ENCODE results near the gene COL28A1.
"Not testable (repeated sequence)": the region's sequence is repeated elsewhere in the genome, so short reads cannot be mapped to it uniquely, and the experiment has no call there.

Gene COL28A1

DNA sequence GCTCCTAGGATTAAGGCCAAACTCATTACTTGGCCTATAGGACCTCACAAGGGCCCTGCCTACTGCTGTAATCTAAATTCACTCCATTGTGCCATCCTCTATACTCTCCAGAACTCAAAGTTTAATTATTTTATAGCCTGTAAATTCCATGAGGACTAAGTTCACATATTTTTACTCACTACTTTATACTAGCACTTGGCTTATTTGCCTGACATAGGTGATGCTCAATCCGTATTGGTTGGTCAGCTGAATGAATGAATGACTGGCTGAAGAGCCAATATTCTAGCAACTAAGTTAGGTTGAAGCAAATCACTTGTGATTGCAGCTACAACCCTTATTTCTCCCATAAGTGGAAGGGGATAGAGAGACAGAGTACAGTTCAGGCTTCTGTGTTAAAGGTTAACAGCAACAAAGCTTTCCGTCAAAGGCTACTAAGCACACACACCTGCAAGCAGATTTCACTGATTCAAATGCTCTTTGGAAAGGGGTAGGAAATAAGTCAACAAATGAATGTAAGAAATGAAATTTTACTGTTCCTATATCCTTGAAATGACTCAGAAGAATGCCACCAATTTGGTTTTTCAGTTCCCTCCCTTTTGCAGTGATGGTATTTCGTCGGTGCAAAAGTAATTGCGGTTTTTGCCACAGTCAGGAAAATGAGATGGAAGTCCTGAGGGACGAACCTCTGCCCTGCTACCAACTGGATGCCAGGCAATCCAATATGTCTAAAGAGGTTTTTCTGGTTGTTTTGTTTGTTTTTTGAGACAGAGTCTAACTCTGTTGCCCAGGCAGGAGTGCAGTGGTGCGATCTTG lies 120.7 kb downstream of the COL28A1 start:
- Mint-ChIP-seq H3K4me1 (ENCODE audit: low read depth) (peaks cover 5% of the 10 kb centered on the region), H3K36me3 (peaks cover 2% of the 10 kb centered on the region), H3K9me3 (ENCODE audit: low read depth) (no peaks in the 10 kb centered on the region), H3K27ac (no peak overlapping the region), H3K4me3 (no peak overlapping the region), H3K27me3 (no peaks in the 10 kb centered on the region)

DNA sequence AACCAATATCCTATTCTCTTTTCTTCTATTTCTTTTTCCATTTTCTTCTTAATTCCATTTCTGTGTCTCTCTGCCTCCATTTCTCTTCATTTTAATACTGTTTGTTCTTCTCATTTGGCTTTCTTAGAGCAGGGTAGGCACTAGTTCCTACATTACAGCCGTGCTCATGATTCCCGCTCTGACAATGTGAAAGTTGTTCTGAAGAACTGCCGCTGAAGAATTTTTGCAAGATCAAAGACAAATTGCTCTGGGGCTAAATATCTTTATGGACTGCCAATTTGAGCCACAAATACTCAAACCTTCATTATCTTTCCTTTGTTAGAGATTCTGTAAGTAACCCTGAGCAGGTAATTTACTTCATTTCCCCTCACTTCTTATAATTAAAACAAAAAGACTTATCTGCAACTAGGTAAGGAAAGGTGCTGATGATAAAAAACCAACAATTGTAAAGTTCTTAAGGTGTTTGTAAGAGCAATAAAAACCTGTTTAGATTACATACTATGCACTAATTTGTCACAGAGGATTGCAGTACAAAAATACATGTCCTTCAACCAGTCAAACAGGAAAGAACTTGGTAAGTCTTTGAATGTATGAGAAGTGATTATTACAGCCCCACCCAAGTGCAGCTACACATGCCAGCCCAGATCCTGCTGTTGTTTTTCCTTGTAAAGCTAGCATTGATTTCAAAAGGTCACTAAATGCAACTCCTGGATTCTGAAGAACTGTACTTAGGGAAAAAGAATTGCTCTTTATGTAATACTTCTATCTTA lies 127.5 kb downstream of the COL28A1 start:
- Mint-ChIP-seq H3K36me3 (peaks cover 4% of the 10 kb centered on the region), H3K4me1 (ENCODE audit: low read depth) (peaks cover 7% of the 10 kb centered on the region), H3K27me3 (peaks cover 1% of the 10 kb centered on the region), H3K4me3 (no peak overlapping the region), H3K27ac (no peak overlapping the region), H3K9me3 (ENCODE audit: low read depth) (no peaks in the 10 kb centered on the region)

DNA sequence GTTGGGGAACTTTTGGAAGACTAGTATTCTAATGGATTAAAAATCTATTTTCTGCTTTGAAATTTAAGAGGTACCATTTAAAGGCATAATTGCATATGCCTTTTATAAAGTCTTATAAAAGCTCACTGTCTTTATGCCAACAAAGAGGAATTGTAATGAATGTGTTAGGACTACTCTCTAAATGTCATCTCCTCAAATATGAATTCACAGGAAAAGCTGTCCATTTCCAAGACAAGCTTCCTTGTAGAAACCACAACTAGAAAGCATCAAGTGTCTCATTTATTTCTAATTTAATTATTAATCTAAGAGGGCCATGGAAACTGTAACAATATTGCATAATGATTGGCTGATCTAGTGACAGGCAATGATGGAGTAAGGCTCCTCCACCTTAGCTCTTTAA lies 130.2 kb downstream of the COL28A1 start:
- Mint-ChIP-seq H3K4me3 (no peak overlapping the region), H3K4me1 (ENCODE audit: low read depth) (peaks cover 7% of the 10 kb centered on the region), H3K9me3 (ENCODE audit: low read depth) (no peaks in the 10 kb centered on the region), H3K36me3 (peaks cover 8% of the 10 kb centered on the region), H3K27me3 (peaks cover 1% of the 10 kb centered on the region), H3K27ac (no peak overlapping the region)

DNA sequence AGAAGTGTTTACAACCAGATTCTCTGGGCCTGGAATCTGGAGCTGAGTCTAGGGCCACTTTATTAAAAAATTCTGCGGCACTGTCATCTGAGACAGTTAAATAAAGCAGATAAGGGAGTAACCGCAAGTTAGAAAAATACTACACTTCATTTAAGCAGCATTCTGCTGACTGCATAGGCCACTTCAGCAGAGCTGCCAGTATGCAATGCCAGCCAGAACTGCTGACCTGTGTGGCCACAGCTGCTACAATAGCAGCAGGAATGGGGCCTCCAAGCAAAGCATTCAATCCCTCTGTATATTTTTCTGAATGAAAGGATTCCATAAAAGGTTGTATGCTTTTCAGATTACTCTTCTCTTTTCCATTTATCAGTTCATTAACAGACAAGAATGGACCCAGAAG lies 136.0 kb downstream of the COL28A1 start:
- Mint-ChIP-seq H3K27me3 (peaks cover 1% of the 10 kb centered on the region), H3K36me3 (peaks cover 5% of the 10 kb centered on the region), H3K9me3 (ENCODE audit: low read depth) (no peaks in the 10 kb centered on the region), H3K27ac (no peak overlapping the region), H3K4me1 (ENCODE audit: low read depth) (no peaks in the 10 kb centered on the region), H3K4me3 (no peak overlapping the region)

DNA sequence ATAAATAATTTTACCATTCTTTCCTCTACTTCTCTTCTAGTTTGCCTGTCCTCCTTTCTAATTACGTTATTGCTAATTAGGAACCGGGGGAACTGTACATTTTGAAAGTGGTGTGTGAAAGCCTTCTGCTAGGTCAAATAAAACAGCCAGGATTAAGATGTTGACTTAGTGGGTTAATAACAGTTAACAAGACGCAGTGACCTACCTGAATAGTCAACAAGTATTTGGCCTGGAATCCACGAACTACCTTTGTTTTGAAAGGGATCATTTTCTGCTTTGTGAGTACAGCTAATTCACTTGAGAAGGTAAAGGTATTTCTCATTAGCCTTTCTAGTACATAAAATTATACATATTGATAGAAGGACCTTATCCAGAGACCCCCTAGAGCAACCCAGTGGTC lies 139.9 kb downstream of the COL28A1 start:
- no peak overlapping the region for H3K4me3 Mint-ChIP-seq

DNA sequence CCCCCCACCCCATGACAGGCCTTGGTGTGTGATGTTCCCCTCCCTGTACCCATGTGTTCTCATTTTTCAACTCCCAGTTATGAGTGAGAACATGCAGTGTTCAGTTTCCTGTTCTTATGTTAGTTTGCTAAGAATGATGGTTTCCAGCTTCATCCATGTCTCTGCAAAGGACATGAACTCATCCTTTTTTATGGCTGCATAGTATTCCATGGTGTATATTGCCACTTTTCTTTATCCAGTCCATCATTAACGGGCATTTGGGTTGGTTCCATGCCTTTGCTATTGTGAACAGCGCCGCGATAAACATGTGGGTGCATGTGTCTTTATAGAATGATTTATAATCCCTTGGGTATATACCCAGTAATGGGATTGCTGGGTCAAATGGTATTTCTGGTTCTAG lies 147.5 kb downstream of the COL28A1 start:
- H3K27me3 Mint-ChIP-seq; H3K4me1 Mint-ChIP-seq (ENCODE audit: low read depth); H3K9me3 Mint-ChIP-seq (ENCODE audit: low read depth); H3K27ac Mint-ChIP-seq; H3K4me3 Mint-ChIP-seq: not testable (repeated sequence)
- H3K36me3 Mint-ChIP-seq = peaks cover 20% of the 10 kb centered on the region

More for the DNA sequence above, 139.9 kb downstream of the COL28A1 start:
- Mint-ChIP-seq H3K9me3 (ENCODE audit: low read depth) (peaks cover 9% of the 10 kb centered on the region), H3K4me1 (ENCODE audit: low read depth) (no peaks in the 10 kb centered on the region), H3K27me3 (no peaks in the 10 kb centered on the region), H3K36me3 (peaks cover 13% of the 10 kb centered on the region), H3K27ac (no peak overlapping the region)

DNA sequence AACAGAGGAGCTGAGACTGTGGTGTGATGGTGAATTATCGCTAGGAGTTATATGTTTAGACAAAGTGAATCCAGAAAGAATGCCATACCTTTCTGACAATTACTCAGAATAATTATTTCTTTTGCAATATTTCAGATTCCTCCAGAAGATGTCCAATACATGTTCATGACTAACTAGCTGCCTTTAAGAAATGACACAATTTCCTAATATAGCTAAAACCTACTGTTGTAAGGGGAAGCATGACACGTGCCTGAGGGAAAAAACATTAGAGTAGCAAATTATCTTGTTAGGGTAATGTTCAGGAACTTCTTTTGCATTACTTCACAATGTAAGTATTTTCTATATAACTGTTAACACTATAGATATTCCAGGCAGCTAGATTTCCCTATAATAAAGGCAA lies 150.3 kb downstream of the COL28A1 start:
- Mint-ChIP-seq H3K36me3 (peaks cover 6% of the 10 kb centered on the region), H3K27ac (no peak overlapping the region), H3K27me3 (no peaks in the 10 kb centered on the region), H3K4me1 (ENCODE audit: low read depth) (no peaks in the 10 kb centered on the region), H3K9me3 (ENCODE audit: low read depth) (no peaks in the 10 kb centered on the region), H3K4me3 (no peak overlapping the region)

DNA sequence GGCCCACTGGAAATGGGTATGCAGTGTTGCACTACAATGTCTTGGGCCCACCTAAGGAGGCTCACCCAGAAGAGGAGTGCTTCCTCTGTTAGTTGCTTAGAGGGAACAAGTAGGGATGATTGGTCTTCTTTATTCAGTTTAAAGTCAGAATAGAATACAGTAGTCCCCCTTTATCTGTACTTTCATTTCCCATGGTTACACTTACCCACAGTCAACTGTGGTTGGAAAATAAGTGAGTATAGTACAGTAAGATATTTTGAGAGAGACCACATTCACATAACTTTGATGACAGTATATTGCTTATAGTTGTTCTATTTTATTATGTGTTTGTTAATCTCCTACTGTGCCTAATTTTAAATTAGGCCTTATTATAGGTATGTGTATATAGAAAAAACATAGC lies 151.4 kb downstream of the COL28A1 start:
- no peaks in the 10 kb centered on the region for H3K36me3 Mint-ChIP-seq
- H3K9me3 Mint-ChIP-seq (ENCODE audit: low read depth) = no peaks in the 10 kb centered on the region
- no peaks in the 10 kb centered on the region for H3K27me3 Mint-ChIP-seq
- no peak overlapping the region for H3K4me3 Mint-ChIP-seq
- H3K27ac Mint-ChIP-seq = no peak overlapping the region
- no peaks in the 10 kb centered on the region for H3K4me1 Mint-ChIP-seq (ENCODE audit: low read depth)

DNA sequence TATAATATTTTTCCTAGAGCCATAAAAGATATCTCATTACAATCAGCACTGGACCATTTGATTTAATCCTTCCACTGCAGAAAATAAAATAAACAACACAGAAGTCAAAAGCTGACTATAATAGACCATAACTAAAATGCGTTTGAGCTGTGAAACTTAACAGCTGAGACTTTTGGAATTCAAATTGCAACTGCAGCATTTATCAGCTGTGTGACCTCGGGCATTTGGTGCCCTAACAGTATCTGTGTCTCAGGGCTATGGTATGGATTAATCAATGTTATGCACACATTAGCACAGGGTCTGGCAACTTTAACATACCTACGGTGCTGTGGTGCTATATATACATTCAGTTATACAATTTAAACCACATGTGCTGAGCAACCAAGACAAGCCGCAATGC lies 160.1 kb downstream of the COL28A1 start:
- Mint-ChIP-seq H3K27me3 (no peaks in the 10 kb centered on the region), H3K27ac (no peak overlapping the region), H3K4me1 (ENCODE audit: low read depth) (no peaks in the 10 kb centered on the region)

DNA sequence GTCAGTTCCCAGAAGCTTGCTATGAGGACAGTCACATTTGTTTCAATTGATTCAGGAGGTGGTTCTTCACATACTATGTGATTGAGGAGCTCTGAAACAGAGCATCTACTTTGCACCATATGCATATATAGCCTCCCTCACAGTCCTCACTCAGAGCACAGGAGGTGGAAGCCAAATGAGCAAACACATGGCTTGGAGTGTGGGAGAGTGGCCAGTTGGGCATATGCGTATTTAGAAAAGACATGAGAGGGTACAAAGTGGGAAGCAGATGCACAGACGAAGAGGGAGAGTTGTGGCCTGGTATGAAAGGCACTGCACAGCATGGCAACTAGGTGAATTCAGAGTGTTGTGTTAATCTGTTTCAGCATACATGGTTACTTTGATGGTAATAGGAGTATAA lies 165.6 kb downstream of the COL28A1 start:
- Mint-ChIP-seq H3K4me1 (ENCODE audit: low read depth) (no peaks in the 10 kb centered on the region), H3K4me3 (no peak overlapping the region), H3K36me3 (no peaks in the 10 kb centered on the region), H3K27me3 (no peaks in the 10 kb centered on the region), H3K9me3 (ENCODE audit: low read depth) (no peaks in the 10 kb centered on the region), H3K27ac (no peak overlapping the region)

More for the DNA sequence above, 160.1 kb downstream of the COL28A1 start:
- H3K36me3 Mint-ChIP-seq = no peaks in the 10 kb centered on the region
- H3K9me3 Mint-ChIP-seq (ENCODE audit: low read depth) = no peaks in the 10 kb centered on the region
- no peak overlapping the region for H3K4me3 Mint-ChIP-seq

DNA sequence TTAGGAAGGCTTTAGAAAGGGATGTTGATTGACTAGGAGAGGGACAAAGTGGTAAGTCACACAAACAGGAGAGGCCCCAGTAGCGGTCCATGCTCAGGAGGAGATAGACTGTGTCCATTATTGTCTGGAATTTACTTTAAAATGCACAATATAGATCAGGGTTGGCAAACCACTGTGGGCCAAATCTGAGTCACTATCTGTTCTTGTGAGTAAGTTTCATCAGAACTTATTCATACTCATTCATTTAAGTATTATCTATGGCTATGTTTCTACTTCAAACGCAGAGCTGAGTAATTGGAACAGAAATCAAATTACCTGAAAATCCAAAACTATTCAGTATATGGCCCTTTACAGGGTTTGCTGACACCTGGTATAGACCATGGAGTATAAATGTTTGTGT lies 166.5 kb downstream of the COL28A1 start:
- Mint-ChIP-seq H3K4me1 (ENCODE audit: low read depth) (no peaks in the 10 kb centered on the region), H3K36me3 (no peaks in the 10 kb centered on the region), H3K9me3 (ENCODE audit: low read depth) (no peaks in the 10 kb centered on the region), H3K27me3 (no peaks in the 10 kb centered on the region), H3K27ac (no peak overlapping the region), H3K4me3 (no peak overlapping the region)

DNA sequence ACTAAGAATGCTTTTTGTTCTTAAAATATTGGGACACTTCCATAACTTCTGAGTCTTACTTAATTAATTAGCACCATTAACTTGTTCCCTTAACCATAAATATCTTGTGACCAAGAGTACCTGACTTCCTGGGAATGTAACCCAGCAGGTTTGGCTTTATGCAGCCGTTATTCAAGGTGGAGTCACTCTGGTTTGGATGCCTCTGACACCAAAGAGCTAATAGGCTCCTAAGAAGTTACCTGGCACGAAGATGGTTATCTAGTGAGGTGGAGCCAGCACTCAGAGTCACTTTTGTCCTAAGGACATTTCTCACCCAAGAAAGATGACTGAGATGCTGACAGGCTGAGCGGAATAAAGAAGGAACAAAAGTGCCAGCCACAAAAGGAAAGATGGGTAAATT lies 181.0 kb downstream of the COL28A1 start:
- no peaks in the 10 kb centered on the region for H3K4me1 Mint-ChIP-seq (ENCODE audit: low read depth)
- H3K36me3 Mint-ChIP-seq = peaks cover 3% of the 10 kb centered on the region
- H3K9me3 Mint-ChIP-seq (ENCODE audit: low read depth) = no peaks in the 10 kb centered on the region
- H3K4me3 Mint-ChIP-seq = no peak overlapping the region
- H3K27ac Mint-ChIP-seq = no peak overlapping the region
- H3K27me3 Mint-ChIP-seq = peaks cover 2% of the 10 kb centered on the region

DNA sequence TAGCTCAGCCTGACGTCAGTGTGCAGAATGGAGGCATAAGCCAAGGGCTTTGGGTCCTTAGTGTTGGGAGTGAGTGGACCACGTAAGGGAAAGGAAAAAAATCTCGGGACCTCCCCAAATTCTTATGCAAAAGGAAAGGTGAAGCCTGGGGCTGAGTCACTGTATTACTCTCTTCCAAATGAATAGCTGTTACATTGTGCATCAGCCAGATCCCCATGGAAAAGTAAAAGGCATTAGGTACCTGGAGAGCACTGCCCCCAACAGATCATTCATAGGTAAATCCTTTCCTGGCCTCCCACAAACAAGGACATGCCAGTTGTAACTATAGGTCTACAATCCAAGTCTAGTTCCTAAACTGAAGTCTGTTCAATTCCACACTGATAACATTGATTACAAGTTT lies 182.8 kb downstream of the COL28A1 start:
- Mint-ChIP-seq H3K27ac (no peak overlapping the region), H3K36me3 (peaks cover 3% of the 10 kb centered on the region), H3K9me3 (ENCODE audit: low read depth) (no peaks in the 10 kb centered on the region), H3K27me3 (peaks cover 6% of the 10 kb centered on the region), H3K4me3 (no peak overlapping the region), H3K4me1 (ENCODE audit: low read depth) (no peaks in the 10 kb centered on the region)

DNA sequence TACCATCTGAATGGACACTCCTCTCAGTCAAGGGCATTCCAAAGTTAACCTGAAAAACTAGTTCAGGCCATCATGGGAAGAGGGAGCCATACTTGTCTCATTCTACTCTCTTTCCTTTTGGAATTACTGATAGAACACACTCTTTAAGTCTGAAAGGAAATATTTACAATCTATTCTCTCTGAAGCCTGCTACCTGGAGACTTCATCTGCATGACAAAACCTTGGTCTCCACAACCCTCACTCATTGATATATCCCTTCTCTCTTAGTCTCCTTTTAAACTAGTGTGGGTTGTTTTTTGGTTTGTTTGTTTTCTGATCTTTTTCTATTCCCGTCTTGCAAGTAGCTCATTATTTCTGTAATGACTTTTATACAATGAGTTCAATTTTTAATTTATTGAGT lies 183.8 kb downstream of the COL28A1 start:
- Mint-ChIP-seq H3K4me3 (no peak overlapping the region), H3K27me3 (peaks cover 6% of the 10 kb centered on the region), H3K9me3 (ENCODE audit: low read depth) (no peaks in the 10 kb centered on the region), H3K36me3 (peaks cover 3% of the 10 kb centered on the region), H3K4me1 (ENCODE audit: low read depth) (no peaks in the 10 kb centered on the region), H3K27ac (no peak overlapping the region)

DNA sequence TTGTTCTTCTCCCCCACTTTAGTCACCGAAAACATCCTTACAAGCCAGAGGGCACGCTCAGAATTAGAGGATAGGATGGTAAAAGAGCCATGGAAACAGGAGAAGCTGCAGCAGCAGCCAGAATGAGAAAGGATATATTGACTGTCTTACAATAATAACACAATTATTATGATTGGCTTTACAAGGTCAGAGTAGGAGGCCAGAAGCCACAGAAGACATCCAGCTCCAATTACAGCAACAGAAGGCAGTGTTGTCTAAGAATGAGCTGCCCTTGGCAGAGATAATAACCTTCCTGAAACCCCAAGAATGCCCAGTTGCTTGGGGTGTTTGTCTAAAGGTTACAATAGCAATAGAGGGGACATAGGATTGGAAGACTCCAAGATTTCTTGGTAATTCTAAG lies 184.5 kb downstream of the COL28A1 start:
- Mint-ChIP-seq H3K36me3 (peaks cover 3% of the 10 kb centered on the region), H3K27ac (no peak overlapping the region), H3K4me1 (ENCODE audit: low read depth) (no peaks in the 10 kb centered on the region), H3K27me3 (peaks cover 7% of the 10 kb centered on the region), H3K9me3 (ENCODE audit: low read depth) (no peaks in the 10 kb centered on the region), H3K4me3 (no peak overlapping the region)

All from activated naive CD8-positive, alpha-beta T cell (primary cell).